Astrocyte (in vitro differentiated cells and primary cell): ENCODE data around the gene BAIAP3. TPM values are rescaled to one million over a fixed set of nuclear protein-coding genes. Genes with fewer than 3 reads are reported as not detected.

Experiments
- DNase-seq: peaks from one replicate; pipeline ENCODE4 v3.0.0-alpha.2; 2010; ENCODE audit warnings: low read depth
- FAIRE-seq: peaks from 2 replicates; lab custom pipeline; 2011; peaks lifted over from hg19 to GRCh38; lab: Jason Lieb, UNC
- H2AFZ ChIP-seq: 2 replicates; pipeline ENCODE4 v1.6.0; 2012; ENCODE audit warnings: low read depth, low read length, inconsistent platforms
- H3K27ac ChIP-seq: 2 replicates; pipeline ENCODE4 v1.5.1; 2011; ENCODE audit warnings: low read depth, low read length, inconsistent platforms
- H3K27me3 ChIP-seq: 2 replicates; pipeline ENCODE4 v1.6.0; 2011; ENCODE audit warnings: low read length, inconsistent platforms; ENCODE audit not compliant: insufficient read depth
- H3K36me3 ChIP-seq: 2 replicates; pipeline ENCODE4 v1.5.1; 2011; ENCODE audit warnings: low read length, inconsistent platforms; ENCODE audit not compliant: insufficient read depth
- H3K4me1 ChIP-seq: 2 replicates; pipeline ENCODE4 v1.5.1; 2011; ENCODE audit warnings: low read length, inconsistent platforms; ENCODE audit not compliant: insufficient read depth
- H3K4me2 ChIP-seq: 2 replicates; pipeline ENCODE4 v1.6.0; 2012; ENCODE audit warnings: low read length, inconsistent platforms
- H3K4me3 ChIP-seq: 2 replicates; pipeline ENCODE4 v1.5.1; 2011; ENCODE audit warnings: low read depth, mild to moderate bottlenecking, low read length, inconsistent platforms; ENCODE audit not compliant: insufficient read depth
- H3K79me2 ChIP-seq: 2 replicates; pipeline ENCODE4 v1.6.0; 2012; ENCODE audit warnings: mild to moderate bottlenecking, low read length, inconsistent platforms; ENCODE audit not compliant: insufficient read depth
- H3K9ac ChIP-seq: 2 replicates; pipeline ENCODE4 v1.6.0; 2012; ENCODE audit warnings: mild to moderate bottlenecking, low read length, inconsistent platforms
- H3K9me3 ChIP-seq: 2 replicates; pipeline ENCODE4 v1.5.1; 2012; ENCODE audit warnings: low read depth, mild to moderate bottlenecking, low read length, inconsistent platforms; ENCODE audit not compliant: insufficient read depth
- H4K20me1 ChIP-seq: 2 replicates; pipeline ENCODE4 v1.6.0; 2012; ENCODE audit warnings: low read length, inconsistent platforms; ENCODE audit not compliant: insufficient read depth
- H3K27ac Mint-ChIP-seq: one replicate; pipeline ENCODE4 v1.8.0; 2021; ENCODE audit warnings: mild to moderate bottlenecking, mixed read lengths; ENCODE audit not compliant: unreplicated experiment
- H3K27me3 Mint-ChIP-seq: one replicate; pipeline ENCODE4 v1.8.0; 2021; ENCODE audit warnings: low read depth, mixed read lengths; ENCODE audit not compliant: unreplicated experiment
- H3K36me3 Mint-ChIP-seq: one replicate; pipeline ENCODE4 v1.8.0; 2021; ENCODE audit warnings: low read depth, mixed read lengths; ENCODE audit not compliant: unreplicated experiment
- H3K4me1 Mint-ChIP-seq: one replicate; pipeline ENCODE4 v1.8.0; 2021; ENCODE audit warnings: low read depth, mixed read lengths; ENCODE audit not compliant: unreplicated experiment
- H3K4me3 Mint-ChIP-seq: one replicate; pipeline ENCODE4 v1.8.0; 2021; ENCODE audit warnings: mild to moderate bottlenecking, moderate library complexity, mixed read lengths; ENCODE audit not compliant: unreplicated experiment
- H3K9me3 Mint-ChIP-seq: one replicate; pipeline ENCODE4 v1.8.0; 2021; ENCODE audit warnings: mild to moderate bottlenecking, mixed read lengths; ENCODE audit not compliant: unreplicated experiment
- CTCF ChIP-seq: IDR thresholded peaks from 2 replicates; pipeline ENCODE4 v1.5.1; 2011; ENCODE audit warnings: low read depth, mild to moderate bottlenecking, inconsistent platforms, low read length, moderate library complexity; ENCODE audit not compliant: insufficient read depth
- EZH2 ChIP-seq: IDR thresholded peaks from 2 replicates; pipeline ENCODE4 v1.6.1; 2012; ENCODE audit warnings: mild to moderate bottlenecking, low read length, inconsistent platforms; ENCODE audit not compliant: insufficient read depth
- total RNA-seq: library from RNA; stranded (reverse); gene quantifications from 2 replicates; pipeline ENCODE4 v1.2.1, GENCODE V29; 2021

The BAIAP3 gene
- total RNA-seq, 1 donor from 2014 or later = 2.6 TPM

- H3K79me2 ChIP-seq = no peaks in the 10 kb centered on the region
- FAIRE-seq = no peak
- H3K36me3 ChIP-seq = no peaks in the 10 kb centered on the region
- no peaks in the 10 kb centered on the region for H3K9me3 Mint-ChIP-seq
- H3K4me3 ChIP-seq = no peak overlapping the region
- no peaks in the 10 kb centered on the region for H3K9me3 ChIP-seq
- no peak overlapping the region for H3K9ac ChIP-seq
- H3K4me3 Mint-ChIP-seq = no peak overlapping the region
- TF ChIP-seq EZH2 (no peak), CTCF (no peak)
- H3K4me1 Mint-ChIP-seq = peaks cover 2% of the 10 kb centered on the region
- no peak overlapping the region for H2AFZ ChIP-seq
- H4K20me1 ChIP-seq = no peaks in the 10 kb centered on the region
- no peak overlapping the region for H3K27ac ChIP-seq
- no peaks in the 10 kb centered on the region for H3K4me1 ChIP-seq
- peaks cover 46% of the 10 kb centered on the region for H3K27me3 Mint-ChIP-seq
- DNase-seq = no peak
- no peaks in the 10 kb centered on the region for H3K36me3 Mint-ChIP-seq
- no peak overlapping the region for H3K4me2 ChIP-seq
- peaks cover 20% of the 10 kb centered on the region for H3K27me3 ChIP-seq
- no peak overlapping the region for H3K27ac Mint-ChIP-seq
Observed at GRCh38 chr16:1285669-1286512, 47.6 kb upstream of the BAIAP3 start.

- Mint-ChIP-seq H3K9me3 (no peaks in the 10 kb centered on the region), H3K4me3 (no peak overlapping the region), H3K36me3 (no peaks in the 10 kb centered on the region), H3K4me1 (peaks cover 2% of the 10 kb centered on the region), H3K27ac (no peak overlapping the region), H3K27me3 (peaks cover 44% of the 10 kb centered on the region)
- H3K36me3 ChIP-seq = no peaks in the 10 kb centered on the region
- no peak overlapping the region for H3K27ac ChIP-seq
- DNase-seq = no peak
- no peaks in the 10 kb centered on the region for H3K9me3 ChIP-seq
- H3K4me3 ChIP-seq = no peak overlapping the region
- H3K9ac ChIP-seq = no peak overlapping the region
- no peaks in the 10 kb centered on the region for H3K79me2 ChIP-seq
- TF ChIP-seq CTCF (no peak), EZH2 (peak; percentile 48)
- no peak overlapping the region for H3K4me2 ChIP-seq
- H3K27me3 ChIP-seq = peaks cover 27% of the 10 kb centered on the region
- FAIRE-seq = no peak
- H4K20me1 ChIP-seq = no peaks in the 10 kb centered on the region
- H3K4me1 ChIP-seq = no peaks in the 10 kb centered on the region
- H2AFZ ChIP-seq = no peak overlapping the region
Observed at GRCh38 chr16:1286513-1287094, 46.8 kb upstream of the BAIAP3 start.
